IMR-90 (cell line): ENCODE results near the gene DAB1. TPM values are rescaled to one million over a fixed set of nuclear protein-coding genes. Genes with fewer than 3 reads are reported as not detected.
"Not testable (repeated sequence)": the region's sequence is repeated elsewhere in the genome, so short reads cannot be mapped to it uniquely, and the experiment has no call there.

ENCODE experiments used
- ATAC-seq: fragments of 200-7000 bp; cut with Tn5 transposase; 2 replicates; pipeline ENCODE4 v1.9.1; 2020; ENCODE audit warnings: low read depth, mild to moderate bottlenecking, moderate library complexity
- BruUV-seq: library from RNA; stranded (reverse); fragments of 400-500 nt; replicated peaks from 2 replicates; lab custom pipeline; 2021; lab: Mats Ljungman, UMichigan
- CTCF ChIA-PET: fragments of 300-600 bp; formaldehyde crosslinking; extraction: SDS; loops from one replicate; lab custom pipeline; 2021; ENCODE audit warnings: antibody characterized with exemption; lab: Yijun Ruan, JAX
- POLR2A ChIA-PET: fragments of 300-600 bp; sonication (Branson Sonifier 250); formaldehyde crosslinking; loops from one replicate; lab custom pipeline; 2022; ENCODE audit warnings: antibody characterized with exemption; ENCODE audit not compliant: unreplicated experiment; lab: Charles Lee
- DNase-seq: peaks from one replicate; pipeline ENCODE4 v3.0.0; 2013
- H2AFZ ChIP-seq: replicated peaks from 2 replicates; pipeline ENCODE3; 2013; ENCODE audit warnings: low read length, mild to moderate bottlenecking; ENCODE audit not compliant: poor library complexity
- H2AK5ac ChIP-seq: 2 replicates; pipeline ENCODE4 v1.6.1; 2013; ENCODE audit warnings: low read depth, low read length, inconsistent platforms
- H2AK9ac ChIP-seq: replicated peaks from 2 replicates; pipeline ENCODE3; 2013; ENCODE audit warnings: mild to moderate bottlenecking, low read depth, low read length, moderate library complexity; ENCODE audit not compliant: poor library complexity
- H2BK120ac ChIP-seq: 2 replicates; pipeline ENCODE4 v1.6.1; 2013; ENCODE audit warnings: low read depth, low read length, inconsistent platforms
- H2BK15ac ChIP-seq: 3 replicates; pipeline ENCODE4 v1.6.1; 2013; ENCODE audit warnings: low read depth, low read length, inconsistent platforms
- H2BK20ac ChIP-seq: 2 replicates; pipeline ENCODE4 v1.6.1; 2013; ENCODE audit warnings: low read depth, mild to moderate bottlenecking, inconsistent platforms, low read length, moderate library complexity
- H2BK5ac ChIP-seq: 2 replicates; pipeline ENCODE4 v1.6.1; 2013; ENCODE audit warnings: mild to moderate bottlenecking, low read depth, low read length, inconsistent platforms; ENCODE audit not compliant: poor library complexity, severe bottlenecking
- H3K14ac ChIP-seq: replicated peaks from 2 replicates; pipeline ENCODE4 v1.6.1; 2013; ENCODE audit warnings: low read depth, low read length, inconsistent platforms
- H3K18ac ChIP-seq: 2 replicates; pipeline ENCODE4 v1.6.1; 2013; ENCODE audit warnings: low read depth, low read length, control low read depth
- H3K23ac ChIP-seq: 2 replicates; pipeline ENCODE4 v1.6.1; 2013; ENCODE audit warnings: low read depth, low read length, inconsistent platforms
- H3K27ac ChIP-seq: 2 replicates; pipeline ENCODE4 v1.5.1; 2013; ENCODE audit warnings: mild to moderate bottlenecking, control low read depth, low read length; ENCODE audit not compliant: insufficient read depth
- H3K27me3 ChIP-seq: 2 replicates; pipeline ENCODE4 v1.6.1; 2013; ENCODE audit warnings: low read length; ENCODE audit not compliant: control insufficient read depth, insufficient read depth
- H3K36me3 ChIP-seq: 2 replicates; pipeline ENCODE4 v1.6.1; 2013; ENCODE audit warnings: low read length, mixed read lengths; ENCODE audit not compliant: control insufficient read depth, insufficient read depth
- H3K4ac ChIP-seq: 2 replicates; pipeline ENCODE4 v1.6.1; 2013; ENCODE audit warnings: low read depth, low read length, inconsistent platforms
- H3K4me1 ChIP-seq: 2 replicates; pipeline ENCODE4 v1.6.1; 2013; ENCODE audit warnings: low read length, mixed read lengths; ENCODE audit not compliant: control insufficient read depth, insufficient read depth
- H3K4me2 ChIP-seq: 2 replicates; pipeline ENCODE4 v1.6.1; 2013; ENCODE audit warnings: low read depth, mild to moderate bottlenecking, control low read depth, low read length, moderate library complexity
- H3K4me3 ChIP-seq: 2 replicates; pipeline ENCODE4 v1.5.1; 2013; ENCODE audit warnings: low read depth, mild to moderate bottlenecking, control low read depth, low read length, moderate library complexity; ENCODE audit not compliant: insufficient read depth
- H3K56ac ChIP-seq: 2 replicates; pipeline ENCODE4 v1.6.1; 2013; ENCODE audit warnings: low read length, inconsistent platforms; ENCODE audit not compliant: insufficient read depth; ENCODE audit errors: extremely low read depth
- H3K79me1 ChIP-seq, 2 experiments: 2 replicates each; pipeline ENCODE4 v1.6.1; 2013; ENCODE audit warnings: low read length in 2 of 2, inconsistent platforms in 1 of 2, low read depth in 1 of 2
- H3K9ac ChIP-seq: 2 replicates; pipeline ENCODE4 v1.6.1; 2013; ENCODE audit warnings: low read depth, low read length, control low read depth
- H3K9me1 ChIP-seq: 2 replicates; pipeline ENCODE4 v1.6.1; 2013; ENCODE audit warnings: low read length, inconsistent platforms; ENCODE audit not compliant: insufficient read depth
- H3K9me3 ChIP-seq: 2 replicates; pipeline ENCODE4 v1.6.1; 2013; ENCODE audit warnings: low read length; ENCODE audit not compliant: control insufficient read depth, insufficient read depth
- H4K20me1 ChIP-seq: 2 replicates; pipeline ENCODE4 v1.6.1; 2013; ENCODE audit warnings: low read length, inconsistent platforms; ENCODE audit not compliant: insufficient read depth
- H4K5ac ChIP-seq: 2 replicates; pipeline ENCODE4 v1.6.1; 2013; ENCODE audit warnings: mild to moderate bottlenecking, low read depth, low read length, control low read depth
- H4K8ac ChIP-seq, 2 experiments: 2 replicates each; pipeline ENCODE4 v1.6.1; 2013; ENCODE audit warnings: low read depth in 2 of 2, low read length in 2 of 2, control low read depth in 1 of 2, inconsistent platforms in 1 of 2
- H4K91ac ChIP-seq: 2 replicates; pipeline ENCODE4 v1.6.1; 2013; ENCODE audit warnings: low read depth, low read length, inconsistent platforms; ENCODE audit not compliant: insufficient read depth
- WGBS, 2 experiments: methylation state at CpG; one replicate each; pipeline versions ENCODE4 v1.1.5 to v1.1.7; 2013; ENCODE audit warnings: missing lambda C conversion rate in 2 of 2; ENCODE audit not compliant: insufficient read length in 1 of 2; ENCODE audit errors: extremely low coverage in 2 of 2; 5-methylcytosine and 5-hydroxymethylcytosine counted together
- dilution Hi-C: fragments of 300-500 bp; cut with HindIII; formaldehyde crosslinking; loops from one replicate; pipeline ENCODE4 v1.14.3; 2018; ENCODE audit warnings: low sequenced_read_pairs; ENCODE audit not compliant: unreplicated experiment
- in situ Hi-C: fragments of 300-500 bp; cut with MboI; formaldehyde crosslinking; loops from 3 replicates; pipeline ENCODE4 v1.14.3; 2019; ENCODE audit warnings: low sequenced_read_pairs, inconsistent platforms, mixed read lengths
- intact Hi-C: fragments of 100-400 bp; cut with micrococcal nuclease; formaldehyde crosslinking; loops from 2 replicates; pipeline ENCODE4 v1.10.0; 2022
- polyA plus RNA-seq, 3 experiments: library from polyadenylated mRNA; depleted of rRNA; stranded (reverse); fragments of >200 nt; gene quantifications; 2 replicates each; pipeline ENCODE4 v1.2.3, GENCODE V29; 2012; ENCODE audit warnings: low replicate concordance in 1 of 3
- total RNA-seq: library from RNA; depleted of rRNA; stranded (reverse); fragments of >200 nt; gene quantifications from 2 replicates; pipeline ENCODE4 v1.2.3, GENCODE V29; 2012

The DAB1 gene
- total and polyA plus RNA-seq, 2 of the 4 experiments (the other 2 are of a cell fraction), result 0.18 to 0.41 TPM

DNA sequence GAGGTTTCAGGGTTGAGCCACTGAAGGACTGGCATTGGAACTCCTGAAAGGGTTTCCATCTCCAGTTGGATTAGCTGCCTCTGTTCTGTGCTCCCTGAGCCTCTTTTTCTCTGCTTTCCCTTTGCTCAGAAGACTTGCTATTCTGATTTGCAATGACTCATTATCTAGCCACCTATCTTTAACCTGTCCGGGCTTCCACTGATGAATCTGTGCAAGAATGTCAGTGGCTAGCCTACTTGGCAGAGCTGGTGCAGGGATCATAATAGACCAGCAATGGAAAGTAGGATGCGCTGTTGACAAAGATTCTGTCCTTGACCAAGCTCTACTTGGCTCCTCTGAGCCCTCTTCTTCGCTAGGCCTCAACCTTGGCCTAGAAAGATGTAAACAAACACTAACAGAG is 336.2 kb downstream of the DAB1 start:
- H3K9ac ChIP-seq, H3K27ac ChIP-seq, H3K4me2 ChIP-seq, H3K27me3 ChIP-seq, in situ Hi-C loops, dilution Hi-C loops, H3K23ac ChIP-seq, BruUV-seq, H2BK120ac ChIP-seq, H3K79me1 ChIP-seq, H3K36me3 ChIP-seq, POLR2A ChIA-PET, DNase-seq, H3K9me3 ChIP-seq, H3K56ac ChIP-seq, H3K14ac ChIP-seq, intact Hi-C loops, H2BK20ac ChIP-seq, H3K9me1 ChIP-seq, ATAC-seq, H4K91ac ChIP-seq, H4K20me1 ChIP-seq, CTCF ChIA-PET, H2AFZ ChIP-seq, H2AK9ac ChIP-seq, H3K4me3 ChIP-seq, H4K5ac ChIP-seq, H2BK15ac ChIP-seq, H2BK5ac ChIP-seq, H4K8ac ChIP-seq, H3K4ac ChIP-seq, H3K4me1 ChIP-seq, H3K18ac ChIP-seq, H2AK5ac ChIP-seq: not testable (repeated sequence)
- WGBS, 2 experiments, result no CpG with 5 or more reads among the region's 3 CpGs
